ENCODE results near the gene CTNNA1. TPM values are rescaled to one million over a fixed set of nuclear protein-coding genes. Genes with fewer than 3 reads are reported as not detected.
A peak's percentile ranks its signal among the peaks of the same experiment; 100 is the strongest.

Gene CTNNA1
- total RNA-seq, 1 experiment from 2014 or later: 394 TPM

- H3K4me3 ChIP-seq: no peak overlapping the region
- no peaks in the 10 kb centered on the region for H3K9me3 ChIP-seq
- H3K36me3 ChIP-seq: peaks cover 5% of the 10 kb centered on the region; the same call in 1 of the 2 replicates
- DNase-seq: no peak
- no peaks in the 10 kb centered on the region for H3K27me3 ChIP-seq
These were observed 125.4 kb downstream of the CTNNA1 start for GRCh38 chr5:138878437-138879235.

GRCh38 chr5:138883211-138883610 is 130.0 kb downstream of the CTNNA1 start:
- no peak for DNase-seq
- H3K27me3 ChIP-seq: no peaks in the 10 kb centered on the region
- no peak overlapping the region for H3K4me3 ChIP-seq
- peaks cover 32% of the 10 kb centered on the region for H3K36me3 ChIP-seq
- H3K9me3 ChIP-seq: no peaks in the 10 kb centered on the region

- Histone ChIP-seq H3K4me3 (no peak overlapping the region), H3K9me3 (no peaks in the 10 kb centered on the region), H3K27me3 (no peaks in the 10 kb centered on the region), H3K36me3 (peaks cover 41% of the 10 kb centered on the region)
- DNase-seq: no peak
These were observed 130.9 kb downstream of the CTNNA1 start for GRCh38 chr5:138884094-138884493.

- H3K4me3 ChIP-seq: no peak overlapping the region
- H3K27me3 ChIP-seq: no peaks in the 10 kb centered on the region
- DNase-seq: no peak
- peaks cover 45% of the 10 kb centered on the region for H3K36me3 ChIP-seq
- H3K9me3 ChIP-seq: no peaks in the 10 kb centered on the region
These were observed 131.3 kb downstream of the CTNNA1 start for GRCh38 chr5:138884554-138884953.

GRCh38 chr5:138889994-138890393 is 136.8 kb downstream of the CTNNA1 start:
- Histone ChIP-seq H3K27me3 (no peaks in the 10 kb centered on the region), H3K36me3 (peaks cover 67% of the 10 kb centered on the region), H3K9me3 (no peaks in the 10 kb centered on the region), H3K4me3 (no peak overlapping the region)
- no peak for DNase-seq

GRCh38 chr5:138890644-138891043 is 137.4 kb downstream of the CTNNA1 start:
- H3K36me3 ChIP-seq: peaks cover 66% of the 10 kb centered on the region
- no peak for DNase-seq
- no peaks in the 10 kb centered on the region for H3K9me3 ChIP-seq
- no peak overlapping the region for H3K4me3 ChIP-seq
- no peaks in the 10 kb centered on the region for H3K27me3 ChIP-seq

- Histone ChIP-seq H3K9me3 (no peaks in the 10 kb centered on the region), H3K4me3 (no peak overlapping the region), H3K36me3 (peaks cover 51% of the 10 kb centered on the region), H3K27me3 (no peaks in the 10 kb centered on the region)
- no peak for DNase-seq
These were observed 142.7 kb downstream of the CTNNA1 start for GRCh38 chr5:138895918-138896317.

- DNase-seq: no peak
- peaks cover 60% of the 10 kb centered on the region for H3K36me3 ChIP-seq
- no peaks in the 10 kb centered on the region for H3K27me3 ChIP-seq
- H3K4me3 ChIP-seq: no peak overlapping the region
- H3K9me3 ChIP-seq: no peaks in the 10 kb centered on the region
These were observed 145.1 kb downstream of the CTNNA1 start for GRCh38 chr5:138898299-138898698.

GRCh38 chr5:138898742-138899141 is 145.5 kb downstream of the CTNNA1 start:
- Histone ChIP-seq H3K4me3 (no peak overlapping the region), H3K27me3 (no peaks in the 10 kb centered on the region), H3K36me3 (peaks cover 64% of the 10 kb centered on the region), H3K9me3 (no peaks in the 10 kb centered on the region)
- no peak for DNase-seq

- Histone ChIP-seq H3K27me3 (no peaks in the 10 kb centered on the region), H3K4me3 (no peak overlapping the region), H3K36me3 (peaks cover 72% of the 10 kb centered on the region)
These were observed 147.2 kb downstream of the CTNNA1 start for GRCh38 chr5:138900281-138900965.

GRCh38 chr5:138901716-138902115 is 148.5 kb downstream of the CTNNA1 start:
- peaks cover 72% of the 10 kb centered on the region for H3K36me3 ChIP-seq
- DNase-seq: no peak

More at GRCh38 chr5:138900281-138900965, 147.2 kb downstream of the CTNNA1 start:
- H3K9me3 ChIP-seq: no peaks in the 10 kb centered on the region
- DNase-seq: peak; percentile 17

GRCh38 chr5:138903130-138903775 is 150.0 kb downstream of the CTNNA1 start:
- H3K9me3 ChIP-seq: no peaks in the 10 kb centered on the region
- H3K27me3 ChIP-seq: no peaks in the 10 kb centered on the region
- H3K4me3 ChIP-seq: no peak overlapping the region
- DNase-seq: no peak
- H3K36me3 ChIP-seq: peaks cover 71% of the 10 kb centered on the region

More at GRCh38 chr5:138901716-138902115, 148.5 kb downstream of the CTNNA1 start:
- Histone ChIP-seq H3K4me3 (no peak overlapping the region), H3K27me3 (no peaks in the 10 kb centered on the region), H3K9me3 (no peaks in the 10 kb centered on the region)

GRCh38 chr5:138905541-138905940 is 152.3 kb downstream of the CTNNA1 start:
- no peak for DNase-seq
- no peak overlapping the region for H3K4me3 ChIP-seq
- no peaks in the 10 kb centered on the region for H3K9me3 ChIP-seq
- H3K36me3 ChIP-seq: peaks cover 79% of the 10 kb centered on the region
- H3K27me3 ChIP-seq: no peaks in the 10 kb centered on the region

- H3K36me3 ChIP-seq: peaks cover 72% of the 10 kb centered on the region
These were observed 156.5 kb downstream of the CTNNA1 start for GRCh38 chr5:138909734-138910133.

GRCh38 chr5:138910546-138911185 is 157.4 kb downstream of the CTNNA1 start:
- peaks cover 73% of the 10 kb centered on the region for H3K36me3 ChIP-seq
- DNase-seq: no peak
- no peak overlapping the region for H3K4me3 ChIP-seq
- no peaks in the 10 kb centered on the region for H3K27me3 ChIP-seq
- H3K9me3 ChIP-seq: no peaks in the 10 kb centered on the region

More at GRCh38 chr5:138909734-138910133, 156.5 kb downstream of the CTNNA1 start:
- Histone ChIP-seq H3K27me3 (no peaks in the 10 kb centered on the region), H3K9me3 (no peaks in the 10 kb centered on the region), H3K4me3 (no peak overlapping the region)
- no peak for DNase-seq

GRCh38 chr5:138911441-138911840 is 158.2 kb downstream of the CTNNA1 start:
- H3K36me3 ChIP-seq: peaks cover 67% of the 10 kb centered on the region
- DNase-seq: no peak

GRCh38 chr5:138912093-138912492 is 158.9 kb downstream of the CTNNA1 start:
- Histone ChIP-seq H3K9me3 (no peaks in the 10 kb centered on the region), H3K36me3 (peaks cover 62% of the 10 kb centered on the region), H3K4me3 (no peak overlapping the region), H3K27me3 (no peaks in the 10 kb centered on the region)
- DNase-seq: no peak

More at GRCh38 chr5:138911441-138911840, 158.2 kb downstream of the CTNNA1 start:
- Histone ChIP-seq H3K27me3 (no peaks in the 10 kb centered on the region), H3K4me3 (no peak overlapping the region), H3K9me3 (no peaks in the 10 kb centered on the region)

All from MG63 (cell line).